Activated CD8-positive, alpha-beta memory T cell treated with anti-CD3 and anti-CD28 coated beads, Interleukin-2, amount 50 U/mL, for 4 hours (primary cell): Measurements from ENCODE around the gene GAP43.
"Not testable (repeated sequence)": the region's sequence is repeated elsewhere in the genome, so short reads cannot be mapped to it uniquely, and the experiment has no call there.

ENCODE experiments used
- DNase-seq: peaks from one replicate; pipeline ENCODE4 v3.0.0-alpha.2; 2020

GAP43 gene

GRCh38 chr3:115702598-115702997, 79.3 kb downstream of the GAP43 start:
- no peak for DNase-seq

GRCh38 chr3:115704661-115705338, 81.5 kb downstream of the GAP43 start:
- DNase-seq, result no peak

- no peak for DNase-seq
Measured at GRCh38 chr3:115706311-115706829, 83.1 kb downstream of the GAP43 start.

- no peak for DNase-seq
Measured at GRCh38 chr3:115708540-115708939, 85.2 kb downstream of the GAP43 start.

GRCh38 chr3:115709093-115709492, 85.8 kb downstream of the GAP43 start:
- DNase-seq, result no peak

GRCh38 chr3:115709931-115710330, 86.6 kb downstream of the GAP43 start:
- no peak for DNase-seq

GRCh38 chr3:115710799-115711198, 87.5 kb downstream of the GAP43 start:
- DNase-seq, result no peak

- no peak for DNase-seq
Measured at GRCh38 chr3:115712871-115713270, 89.6 kb downstream of the GAP43 start.

GRCh38 chr3:115713284-115713683, 90.0 kb downstream of the GAP43 start:
- no peak for DNase-seq

- DNase-seq, result no peak
Measured at GRCh38 chr3:115715241-115715745, 92.0 kb downstream of the GAP43 start.

GRCh38 chr3:115720983-115721382, 97.7 kb downstream of the GAP43 start:
- no peak for DNase-seq

GRCh38 chr3:115725800-115726199, 102.5 kb downstream of the GAP43 start:
- no peak for DNase-seq

GRCh38 chr3:115727135-115727534, 103.8 kb downstream of the GAP43 start:
- DNase-seq, result no peak

- no peak for DNase-seq
Measured at GRCh38 chr3:115728013-115728412, 104.7 kb downstream of the GAP43 start.

- DNase-seq, result not testable (repeated sequence)
Measured at GRCh38 chr3:115736341-115736740, 113.0 kb downstream of the GAP43 start.

- DNase-seq, result no peak
Measured at GRCh38 chr3:115741650-115742049, 118.3 kb downstream of the GAP43 start.

- not testable (repeated sequence) for DNase-seq
Measured at GRCh38 chr3:115744516-115744915, 121.2 kb downstream of the GAP43 start.

GRCh38 chr3:115752978-115753377, 129.7 kb downstream of the GAP43 start:
- DNase-seq, result not testable (repeated sequence)

GRCh38 chr3:115758076-115758763, 134.9 kb downstream of the GAP43 start:
- DNase-seq, result no peak

- no peak for DNase-seq
Measured at GRCh38 chr3:115760716-115761115, 137.4 kb downstream of the GAP43 start.

- DNase-seq, result no peak
Measured at GRCh38 chr3:115761927-115762305, 138.6 kb downstream of the GAP43 start.

- no peak for DNase-seq
Measured at GRCh38 chr3:115766587-115767482, 143.5 kb downstream of the GAP43 start.

GRCh38 chr3:115768661-115769060, 145.4 kb downstream of the GAP43 start:
- DNase-seq, result no peak
